ENCODE measurements around the gene SLC6A11.

SLC6A11 gene

GRCh38 chr3:10779293-10779805, 36.7 kb upstream of the SLC6A11 start:
- H3K4me3 ChIP-seq (ENCODE audit: low read depth, low read length), result no peak overlapping the region
- DNase-seq (ENCODE audit: low read depth), result peak; percentile 4
- TF ChIP-seq CTCF (IDR thresholded peaks at IDR 0.05; ENCODE audit: control insufficient read depth, extremely low read depth, insufficient read depth), result no peak

GRCh38 chr3:10780243-10780642, 35.8 kb upstream of the SLC6A11 start:
- no peak for DNase-seq (ENCODE audit: low read depth)
- no peak for TF ChIP-seq CTCF (IDR thresholded peaks at IDR 0.05; ENCODE audit: control insufficient read depth, extremely low read depth, insufficient read depth)
- H3K4me3 ChIP-seq (ENCODE audit: low read depth, low read length), result no peak overlapping the region

GRCh38 chr3:10780922-10781321, 35.1 kb upstream of the SLC6A11 start:
- no peak overlapping the region for H3K4me3 ChIP-seq (ENCODE audit: low read depth, low read length)
- TF ChIP-seq CTCF (IDR thresholded peaks at IDR 0.05; ENCODE audit: control insufficient read depth, extremely low read depth, insufficient read depth), result no peak
- DNase-seq (ENCODE audit: low read depth), result no peak

GRCh38 chr3:10781981-10782380, 34.0 kb upstream of the SLC6A11 start:
- TF ChIP-seq CTCF (IDR thresholded peaks at IDR 0.05; ENCODE audit: control insufficient read depth, extremely low read depth, insufficient read depth), result no peak
- DNase-seq (ENCODE audit: low read depth), result peak; percentile 93

GRCh38 chr3:10783360-10784351, 32.4 kb upstream of the SLC6A11 start:
- TF ChIP-seq CTCF (IDR thresholded peaks at IDR 0.05; ENCODE audit: control insufficient read depth, extremely low read depth, insufficient read depth), result peak; percentile 69
- DNase-seq (ENCODE audit: low read depth), result peak; percentile 15
- no peak overlapping the region for H3K4me3 ChIP-seq (ENCODE audit: low read depth, low read length)

More at GRCh38 chr3:10781981-10782380, 34.0 kb upstream of the SLC6A11 start:
- H3K4me3 ChIP-seq (ENCODE audit: low read depth, low read length), result no peak overlapping the region

- H3K4me3 ChIP-seq (ENCODE audit: low read depth, low read length), result no peak overlapping the region
- DNase-seq (ENCODE audit: low read depth), result no peak
- TF ChIP-seq CTCF (IDR thresholded peaks at IDR 0.05; ENCODE audit: control insufficient read depth, extremely low read depth, insufficient read depth), result no peak
Measured at GRCh38 chr3:10786640-10787039, 29.4 kb upstream of the SLC6A11 start.
